NCI-H2107 (cell line): Measurements from ENCODE around the gene KBTBD4.
"Not testable (repeated sequence)": the region's sequence is repeated elsewhere in the genome, so short reads cannot be mapped to it uniquely, and the experiment has no call there.

Experiments used
- DNase-seq: peaks from one replicate; lab custom pipeline; 2025; lab: John Stamatoyannopoulos, UW

Gene KBTBD4

DNA sequence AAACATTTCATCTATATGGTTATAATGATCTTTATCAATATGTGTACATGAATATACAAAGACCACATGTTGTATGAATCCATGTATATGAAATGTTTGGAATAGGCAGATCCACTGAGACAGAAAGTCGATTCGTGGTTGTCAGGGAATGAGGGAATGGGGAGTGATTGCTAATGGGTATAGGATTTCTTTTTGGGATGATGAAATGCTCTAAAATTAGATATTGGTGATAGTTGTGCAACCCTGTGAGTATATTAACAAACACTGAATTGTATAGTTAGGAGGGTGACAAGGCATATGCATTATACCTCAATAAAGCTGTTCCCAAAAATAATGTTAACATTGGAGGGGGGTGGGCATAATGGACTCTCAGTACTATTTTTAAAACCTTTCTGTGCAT, 18.3 kb downstream of the KBTBD4 start:
- no peak for DNase-seq

DNA sequence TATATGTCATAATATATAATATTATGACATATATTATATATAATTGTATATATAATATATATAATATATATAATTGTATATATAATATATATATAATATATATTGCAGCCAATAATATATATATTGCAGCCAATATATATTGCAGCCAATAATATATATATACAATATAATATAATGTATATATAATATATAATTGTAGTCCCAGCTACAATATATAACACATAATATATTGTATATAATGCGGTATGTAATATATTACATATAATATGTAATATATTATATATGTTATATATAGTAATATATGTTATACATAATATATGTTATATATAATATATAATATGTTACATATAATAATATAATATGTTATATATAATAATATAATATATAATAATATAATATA, 20.1 kb downstream of the KBTBD4 start:
- no peak for DNase-seq

DNA sequence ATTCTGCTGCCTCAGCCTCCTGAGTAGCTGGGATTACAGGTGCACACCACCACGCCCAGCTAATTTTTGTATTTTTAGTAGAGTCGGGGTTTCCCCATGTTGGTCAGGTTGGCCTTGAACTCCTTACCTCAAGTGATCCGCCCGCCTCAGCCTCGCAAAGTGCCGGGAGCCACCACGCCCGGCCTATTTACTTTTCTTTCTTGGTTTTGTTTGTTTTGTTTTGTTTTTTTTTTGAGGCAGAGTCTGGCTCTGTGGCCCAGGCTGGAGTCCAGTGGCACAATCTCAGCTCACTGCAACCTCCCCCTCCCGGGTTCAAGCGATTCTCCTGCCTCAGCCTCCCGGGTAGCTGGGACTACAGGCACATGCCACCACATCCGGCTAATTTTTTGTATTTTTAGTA, 21.8 kb downstream of the KBTBD4 start:
- not testable (repeated sequence) for DNase-seq

DNA sequence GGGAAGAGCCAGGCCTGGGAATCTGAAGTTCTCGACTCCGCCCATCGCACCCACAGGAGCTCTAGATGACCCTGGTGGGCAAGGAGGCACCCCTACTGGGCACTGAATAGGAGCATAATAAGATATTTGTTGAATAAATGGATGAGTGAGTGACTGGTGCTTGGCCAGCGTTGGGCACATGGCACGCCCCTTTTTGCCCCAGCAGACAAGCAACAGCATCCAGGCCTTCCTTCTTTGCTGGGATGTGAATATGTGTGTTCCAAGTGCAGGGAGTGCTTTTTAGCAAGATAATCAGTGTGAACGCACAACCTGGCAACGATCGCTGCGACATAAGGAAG, 25.4 kb downstream of the KBTBD4 start:
- no peak for DNase-seq

DNA sequence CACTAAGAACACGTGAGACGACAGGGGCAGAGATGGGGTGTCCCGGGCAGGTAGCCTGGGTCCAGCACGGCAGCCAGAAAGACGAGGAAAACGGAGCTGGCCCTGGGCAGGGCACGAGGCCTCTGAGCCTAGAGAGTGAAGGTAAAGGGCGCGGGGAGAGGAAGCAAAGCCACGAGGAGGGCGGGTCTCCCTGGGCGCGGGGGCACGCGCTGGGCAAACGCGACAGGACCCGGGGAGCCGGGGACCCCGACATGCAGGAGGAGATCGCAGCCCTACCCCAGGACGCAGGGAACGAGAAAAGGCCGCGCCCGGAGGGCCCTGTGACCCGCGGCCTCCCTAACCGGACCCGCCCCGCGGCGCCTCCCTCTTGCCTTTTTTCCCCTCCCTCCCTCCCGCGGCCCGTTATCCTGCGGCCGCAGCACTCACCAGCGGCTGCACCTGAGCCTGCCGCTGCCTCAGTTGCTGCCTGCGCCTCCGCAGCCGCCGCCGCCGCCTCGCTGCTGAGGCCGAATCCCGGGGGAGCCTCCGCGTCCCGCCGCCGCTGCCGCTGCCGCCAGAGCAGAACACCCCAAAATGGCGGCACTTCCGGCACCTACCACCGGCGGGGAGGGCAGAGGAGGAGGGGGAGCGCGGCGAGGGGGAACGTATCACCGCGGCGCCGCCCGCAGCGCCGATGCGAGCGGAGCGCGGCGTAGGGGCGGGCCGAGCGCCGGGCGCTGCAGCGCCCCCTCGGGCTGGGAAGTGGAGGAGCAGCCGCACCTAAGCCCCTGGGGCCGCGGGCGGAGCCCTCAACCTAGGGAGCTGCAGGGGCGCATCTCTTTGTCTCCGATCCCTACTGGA, 26.0 kb downstream of the KBTBD4 start, which contains the start of gene CELF1:
CELF1 (minus strand) TSS at position 567 of the 840 bp plus-strand sequence. CDS start 53,609 bp downstream, outside the sequence.
- DNase-seq, result peak; percentile 80

DNA sequence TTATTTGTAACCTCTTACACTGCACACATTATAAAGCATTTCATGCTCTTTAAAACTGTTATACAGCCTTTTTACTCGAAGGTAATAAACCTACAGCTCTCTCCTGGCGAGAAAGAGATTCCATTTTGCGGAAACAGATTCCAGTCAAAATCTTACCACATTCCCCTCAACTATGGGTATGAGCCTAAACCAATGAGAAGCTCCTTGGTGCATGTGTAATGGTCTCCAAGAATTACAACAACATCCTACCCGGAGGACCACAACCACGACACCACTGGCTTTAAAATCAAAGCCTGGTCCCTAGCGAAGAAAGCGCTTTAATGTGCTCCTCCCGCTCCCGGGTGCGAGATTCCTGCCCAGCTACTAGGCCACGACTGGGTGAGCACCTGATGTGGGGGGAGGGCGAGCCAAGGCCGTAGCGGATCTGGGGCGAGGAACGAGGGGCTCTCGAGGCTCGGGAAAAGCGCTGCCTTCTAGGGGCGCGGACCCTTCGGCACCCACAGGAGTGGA, 26.7 kb downstream of the KBTBD4 start:
- peak; percentile 12 for DNase-seq

DNA sequence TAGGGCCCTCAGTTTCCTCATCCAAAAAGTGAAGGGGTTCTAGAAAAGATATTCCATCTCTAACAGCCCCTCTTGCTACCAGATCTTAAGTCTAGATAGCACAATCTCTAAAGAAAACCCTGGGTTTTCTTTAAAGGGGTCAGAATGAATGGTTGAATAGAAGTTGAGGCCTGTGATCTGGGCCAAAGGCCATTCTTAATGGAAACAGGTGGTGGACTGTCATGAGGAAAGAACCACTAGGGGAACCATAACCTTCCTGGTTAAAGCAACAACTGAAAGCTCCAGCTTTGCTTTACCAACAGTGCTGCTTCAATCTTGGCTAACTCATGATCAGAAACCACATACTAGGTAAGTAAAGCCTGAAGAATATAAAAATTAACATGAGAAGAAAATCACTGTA, 27.7 kb downstream of the KBTBD4 start:
- no peak for DNase-seq

DNA sequence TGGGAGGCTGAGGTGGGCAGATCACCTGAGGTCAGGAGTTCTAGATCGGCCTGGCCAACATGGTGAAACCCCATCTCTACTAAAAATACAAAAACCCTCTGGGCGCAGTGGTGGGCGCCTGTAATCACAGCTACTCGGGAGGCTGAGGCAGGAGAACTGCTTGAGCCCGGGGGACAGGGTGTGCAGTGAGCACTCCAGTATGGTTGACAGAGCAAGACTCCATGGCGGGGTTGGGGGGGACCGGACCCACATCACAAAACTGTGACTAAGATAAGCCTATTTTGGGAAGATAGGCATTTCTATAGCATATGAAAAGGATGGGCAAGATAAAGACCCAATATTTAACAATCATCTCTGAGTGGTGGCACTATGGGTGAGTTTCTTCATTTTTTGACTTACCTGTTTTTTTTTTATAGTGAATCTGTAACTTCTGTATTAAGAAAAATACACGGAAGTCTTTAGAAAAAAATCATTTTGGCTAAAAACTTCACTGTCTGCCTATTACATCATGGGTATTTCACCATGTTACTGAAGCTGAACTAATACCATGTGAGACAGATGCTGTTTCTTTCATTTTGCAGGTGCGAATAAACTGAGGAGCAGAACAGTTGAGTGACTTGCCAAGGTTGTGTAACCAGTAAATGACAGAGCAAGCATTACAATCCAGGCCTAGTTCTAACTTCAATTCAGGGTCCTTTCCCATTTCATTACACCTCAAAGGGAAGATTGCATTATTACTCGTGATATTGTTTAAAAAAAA, 28.3 kb downstream of the KBTBD4 start:
- no peak for DNase-seq

DNA sequence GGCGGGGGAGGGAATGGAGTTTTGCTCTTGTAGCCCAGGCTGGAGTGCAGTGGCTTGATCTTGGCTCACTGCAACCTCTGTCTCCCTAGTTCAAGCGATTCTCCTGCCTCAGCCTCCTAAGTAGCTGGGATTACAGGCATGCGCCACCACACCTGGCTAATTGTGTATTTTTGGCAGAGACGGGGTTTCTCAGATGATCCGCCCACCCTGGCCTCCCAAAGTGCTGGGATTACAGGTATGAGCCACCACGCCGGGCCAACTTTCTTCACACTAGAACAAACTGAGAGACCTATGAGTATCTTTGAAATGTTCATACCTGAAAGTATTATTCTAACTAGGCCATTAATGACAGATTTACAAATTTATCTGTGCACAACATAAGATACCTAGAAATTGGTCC, 32.5 kb downstream of the KBTBD4 start:
- not testable (repeated sequence) for DNase-seq

DNA sequence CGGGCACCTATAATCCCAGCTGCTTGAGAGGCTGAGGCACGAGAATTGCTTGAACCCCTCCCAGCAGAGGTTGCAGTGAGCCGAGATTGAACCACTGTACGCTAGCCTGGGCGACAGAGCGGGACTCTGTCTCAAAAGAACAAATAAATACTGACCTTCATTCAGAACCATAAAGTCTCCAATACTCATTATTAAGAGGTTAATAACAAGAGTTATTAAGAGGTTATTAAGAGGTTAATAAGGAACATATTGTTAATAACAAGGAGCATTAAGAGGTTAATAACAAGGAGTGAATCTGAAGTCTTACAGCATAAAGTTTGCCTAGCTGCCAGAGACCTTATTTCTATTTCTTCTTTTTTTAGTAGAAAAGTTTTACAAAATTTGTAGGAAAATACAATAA, 33.5 kb downstream of the KBTBD4 start:
- DNase-seq, result no peak

DNA sequence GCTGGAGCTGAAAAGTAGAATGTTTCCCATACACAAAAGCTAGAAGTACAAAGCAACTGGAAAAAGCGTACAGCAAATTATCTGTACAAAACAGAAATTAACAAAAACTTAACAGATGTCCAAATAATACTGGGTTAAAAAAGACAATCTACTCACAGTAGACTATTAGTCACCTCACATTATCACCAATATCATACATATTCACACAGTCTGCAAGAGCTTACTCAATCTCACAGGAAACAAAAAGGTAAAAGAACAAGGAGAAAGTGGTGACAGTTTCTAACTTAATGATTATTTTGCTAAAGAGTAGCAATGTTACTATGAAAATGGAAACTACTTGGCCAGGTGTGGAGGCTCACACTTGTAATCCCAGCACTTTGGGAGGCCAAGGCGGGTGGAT, 37.7 kb downstream of the KBTBD4 start:
- DNase-seq, result no peak

DNA sequence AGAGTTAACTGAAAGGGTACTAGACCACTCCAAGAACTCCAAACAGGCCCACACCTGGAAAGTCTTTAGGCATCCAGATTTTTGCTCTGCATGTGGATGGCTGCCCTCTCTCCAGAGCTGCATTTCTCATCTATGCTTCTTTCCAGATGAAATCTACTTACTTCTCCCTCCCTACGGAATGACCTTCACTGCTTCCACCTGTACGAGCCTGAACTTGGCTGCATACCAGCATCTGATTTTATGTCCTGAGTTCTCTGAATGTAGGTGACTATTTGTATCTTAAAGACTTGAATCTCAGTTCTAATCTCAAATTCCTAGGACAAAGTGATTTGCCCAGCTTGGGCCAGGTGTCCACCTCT, 39.1 kb downstream of the KBTBD4 start:
- no peak for DNase-seq

DNA sequence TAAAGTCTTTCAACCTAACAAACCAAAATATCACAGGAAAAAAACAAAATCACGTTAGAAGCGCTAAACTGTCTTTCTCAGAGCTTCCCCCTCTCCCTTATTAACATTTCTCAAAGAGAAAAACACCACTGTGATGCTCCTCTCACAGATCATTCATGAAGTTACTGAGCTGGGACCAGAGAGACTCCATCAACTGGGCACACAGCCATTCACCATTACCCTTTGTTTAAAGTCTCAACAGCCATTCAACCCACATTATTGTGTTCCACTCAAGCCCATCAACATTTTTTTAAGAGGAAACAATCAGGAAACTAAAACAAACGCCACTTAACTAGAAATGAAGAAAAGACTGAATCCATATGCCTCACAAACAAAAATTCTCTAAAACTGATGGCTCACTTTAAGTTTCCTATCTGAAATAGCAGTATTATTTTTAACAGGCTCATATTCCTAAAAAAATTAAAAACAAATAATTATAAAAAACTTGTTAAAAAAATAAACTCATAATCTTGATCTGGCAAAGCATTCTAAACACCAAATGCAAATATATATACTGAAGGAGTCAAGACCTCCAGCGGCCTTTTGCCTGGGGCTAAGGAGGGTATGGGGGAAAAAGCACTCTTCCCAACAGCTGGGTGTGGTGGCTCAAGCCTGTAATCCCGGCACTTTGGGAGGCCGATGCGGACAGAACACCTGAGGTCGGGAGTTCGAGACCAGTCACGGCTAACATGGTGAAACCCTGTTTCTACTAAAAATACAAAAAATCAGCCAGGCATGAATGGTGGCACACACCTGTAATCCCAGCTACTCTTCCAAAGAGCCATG, 39.8 kb downstream of the KBTBD4 start:
- peak; percentile 23 for DNase-seq

DNA sequence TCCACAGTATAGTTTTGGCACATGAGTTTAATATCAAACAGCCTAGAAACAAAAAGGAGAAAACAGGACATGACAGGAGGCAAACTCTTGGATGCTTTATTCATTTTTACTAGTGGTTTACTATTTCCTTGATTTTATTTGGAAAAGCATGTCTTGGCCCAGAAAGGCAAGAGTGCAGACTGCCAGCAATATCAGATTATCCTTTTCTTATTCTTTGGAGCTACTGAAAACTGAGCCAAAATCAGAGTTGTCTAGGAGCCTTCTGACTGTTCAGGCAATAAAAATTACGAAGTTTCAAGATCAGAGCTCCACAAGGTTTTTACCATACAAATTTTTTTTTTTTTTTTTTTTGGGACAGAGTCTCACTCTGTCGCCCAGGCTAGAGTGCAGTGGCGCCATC, 41.9 kb downstream of the KBTBD4 start:
- no peak for DNase-seq

DNA sequence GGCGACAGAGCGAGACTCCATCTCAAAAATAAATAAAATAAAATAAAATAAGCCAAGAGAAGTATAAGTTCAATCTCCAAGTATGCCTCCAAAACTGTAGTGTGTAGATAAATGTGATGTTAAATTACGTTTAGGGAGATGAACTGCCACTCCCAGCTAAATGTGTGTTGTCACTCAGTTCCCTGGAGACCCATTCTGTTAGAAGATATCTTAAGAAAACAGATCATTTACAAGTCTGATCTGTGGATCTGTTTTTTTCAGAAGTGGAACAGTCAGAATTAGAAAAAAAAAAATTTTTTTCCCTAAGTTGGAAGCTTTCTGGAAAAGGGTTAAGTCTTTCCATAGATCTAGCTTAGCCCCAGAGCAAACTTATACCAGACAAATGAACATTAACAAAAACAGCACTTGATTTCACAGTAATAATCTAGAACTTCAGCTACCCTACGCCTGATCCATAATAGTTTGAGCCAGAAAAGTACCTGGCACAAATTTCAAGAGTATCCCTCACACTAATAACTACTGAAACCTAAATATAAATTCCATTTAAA, 44.0 kb downstream of the KBTBD4 start:
- DNase-seq, result no peak

DNA sequence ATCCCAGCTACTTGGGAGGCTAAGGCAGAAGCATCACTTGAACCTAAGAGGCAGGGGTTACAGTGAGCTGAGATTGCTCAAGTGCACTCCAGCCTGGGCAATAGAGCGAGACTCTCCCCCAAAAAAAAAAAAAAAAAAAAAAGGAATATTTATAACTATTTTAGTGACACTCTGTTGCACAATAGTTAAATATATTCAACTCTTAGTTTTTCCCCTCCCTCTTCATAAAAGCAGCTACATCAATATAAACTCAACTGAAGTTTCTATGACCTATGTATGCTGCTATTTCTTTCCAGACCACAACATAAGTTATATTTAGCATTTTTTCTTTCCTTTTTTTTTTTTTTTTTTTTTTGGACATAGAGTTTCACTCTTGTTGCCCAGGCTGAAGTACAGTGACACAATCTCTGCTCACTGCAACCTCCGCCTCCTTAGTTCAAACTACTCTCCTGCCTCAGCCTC, 45.0 kb downstream of the KBTBD4 start:
- DNase-seq, result no peak

DNA sequence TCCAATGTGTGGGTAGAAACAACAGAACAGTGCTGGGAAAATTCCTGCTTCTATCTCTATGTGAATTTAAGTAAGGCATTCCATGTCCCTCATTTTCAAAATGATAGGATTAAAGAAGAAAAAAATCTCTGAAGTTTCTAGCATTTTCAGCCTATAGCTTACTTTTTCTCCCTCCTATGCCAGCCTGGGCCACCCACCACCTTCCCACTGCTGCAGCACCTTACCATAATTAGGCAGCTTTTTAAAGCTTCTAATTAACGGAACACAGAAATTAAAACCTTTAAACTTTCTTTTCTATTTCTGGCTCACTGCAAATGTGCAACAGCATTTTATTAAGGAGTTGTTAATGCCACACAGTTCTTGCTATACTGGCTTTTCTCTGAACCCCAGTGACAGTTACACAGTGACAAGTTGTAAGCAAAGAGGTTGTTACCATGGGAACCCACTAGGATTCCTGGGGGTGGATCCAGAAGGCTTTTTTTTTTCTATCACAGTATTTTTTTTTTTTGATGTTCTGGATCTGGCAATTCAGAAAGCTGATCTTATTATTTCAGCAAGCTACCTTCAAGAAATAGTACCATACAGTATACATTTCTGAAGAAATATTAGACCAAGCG, 46.1 kb downstream of the KBTBD4 start:
- DNase-seq, result no peak

DNA sequence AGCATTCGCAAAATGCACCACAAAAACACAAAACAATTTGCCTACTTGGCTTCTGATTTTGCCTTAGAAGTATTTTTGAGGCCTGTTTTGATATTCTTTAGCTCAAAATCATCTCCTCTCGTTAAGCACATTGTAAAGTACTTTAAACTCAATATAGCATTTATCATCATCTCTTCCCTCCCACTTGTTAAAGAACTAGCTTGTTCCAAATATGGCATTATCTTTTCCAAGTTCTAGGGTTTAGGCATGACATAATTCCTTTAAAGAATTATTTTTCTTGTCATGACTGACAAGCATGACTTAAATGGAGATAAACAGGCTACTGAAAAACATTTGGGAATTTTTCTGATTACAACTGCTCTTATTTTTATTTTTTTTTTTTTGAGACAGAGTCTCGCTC, 47.1 kb downstream of the KBTBD4 start:
- no peak for DNase-seq

DNA sequence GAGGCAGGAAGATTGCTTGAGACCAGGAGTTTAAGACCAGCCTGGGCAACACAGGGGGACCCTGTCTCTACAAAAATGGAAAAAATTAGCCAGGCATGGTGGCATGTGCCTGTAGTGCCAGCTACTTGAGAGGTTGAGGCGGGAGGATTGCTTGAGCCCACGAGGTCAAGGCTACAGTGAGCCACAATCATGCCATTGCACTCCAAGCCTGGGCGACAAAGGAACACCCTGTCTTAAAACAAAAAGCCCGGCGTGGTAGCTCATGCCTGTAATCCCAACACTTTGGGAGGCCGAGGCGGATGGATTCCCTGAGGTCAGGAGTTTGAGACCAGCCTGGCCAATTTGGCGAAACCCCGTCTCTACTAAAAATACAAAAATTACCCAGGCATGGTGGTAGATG, 48.0 kb downstream of the KBTBD4 start:
- not testable (repeated sequence) for DNase-seq

DNA sequence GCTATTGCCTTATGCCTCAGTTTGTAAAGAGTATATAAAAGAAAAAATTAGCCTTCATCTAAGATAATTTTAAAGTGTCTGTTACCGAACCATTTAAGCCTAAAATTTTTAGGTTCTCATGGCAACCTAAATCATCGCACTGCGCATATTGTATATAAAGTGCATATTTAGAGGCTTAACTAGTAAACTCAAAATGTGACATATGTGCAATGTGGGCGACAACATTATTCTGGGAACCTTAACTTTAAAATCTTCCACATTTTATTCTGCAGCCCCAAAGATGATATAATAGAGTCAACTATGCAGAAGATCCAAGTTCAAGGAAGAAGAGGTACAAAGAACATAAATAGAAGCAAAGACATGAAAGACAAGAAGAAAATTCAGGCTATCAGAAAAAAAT, 48.8 kb downstream of the KBTBD4 start:
- DNase-seq, result no peak

DNA sequence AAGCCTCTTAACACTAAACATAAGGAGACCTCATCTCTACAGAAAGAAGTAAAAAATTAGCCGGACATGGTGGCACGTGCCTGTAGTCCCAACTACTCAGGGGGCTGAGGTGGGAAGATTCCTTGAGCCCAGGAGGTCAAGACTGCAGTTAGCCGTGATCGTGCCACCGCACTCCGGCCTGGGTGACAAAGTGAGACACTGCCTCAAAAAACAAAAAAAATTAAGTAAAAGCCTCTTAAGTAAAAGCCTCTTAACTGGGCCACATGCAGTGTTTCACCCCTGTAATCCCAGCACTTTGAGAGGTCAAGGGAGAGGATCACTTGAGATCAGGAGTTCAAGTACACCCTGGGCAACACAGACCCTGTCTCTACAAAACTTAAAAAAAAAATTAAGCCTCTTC, 51.6 kb downstream of the KBTBD4 start:
- no peak for DNase-seq

DNA sequence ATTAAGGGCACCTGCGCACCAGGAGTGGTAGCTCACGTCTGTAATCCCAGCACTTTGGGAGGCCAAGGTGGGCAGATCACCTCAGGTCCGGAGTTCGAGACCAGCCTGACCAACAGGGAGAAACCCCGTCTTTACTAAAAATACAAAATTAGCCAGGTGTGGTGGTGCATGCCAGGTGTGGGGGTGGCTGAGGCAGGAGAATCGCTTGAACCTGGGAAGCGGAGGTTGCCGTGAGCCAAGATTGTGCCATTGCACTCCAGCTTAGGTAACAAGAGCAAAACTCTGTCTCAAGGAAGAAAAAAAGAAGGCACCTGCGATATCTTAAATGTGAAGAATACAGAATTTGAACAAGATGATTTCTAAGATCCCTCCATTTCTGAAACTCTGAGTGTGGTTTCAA, 52.7 kb downstream of the KBTBD4 start:
- DNase-seq, result not testable (repeated sequence)
